C4-2B (cell line): ENCODE measurements around the gene USHBP1.

ENCODE experiments used
- H3K27ac ChIP-seq: fragments of 450-650 bp; 2 replicates; pipeline ENCODE4 v1.5.1; 2017
- CTCF ChIP-seq: fragments of 450-650 bp; conservative IDR thresholded peaks from 2 replicates; pipeline ENCODE4 v1.5.1; 2017; ENCODE audit warnings: mild to moderate bottlenecking
- ZFX ChIP-seq: fragments of 450-650 bp; IDR thresholded peaks from 2 replicates; pipeline ENCODE4 v1.6.1; 2017

USHBP1 gene

GRCh38 chr19:17256130-17256529 is 8.4 kb downstream of the USHBP1 start:
- no peak overlapping the region for H3K27ac ChIP-seq
- TF ChIP-seq ZFX: no peak
- no peak for TF ChIP-seq CTCF

- no peak for TF ChIP-seq CTCF
- TF ChIP-seq ZFX: no peak
- no peak overlapping the region for H3K27ac ChIP-seq
Measured at GRCh38 chr19:17255150-17255621, 9.4 kb downstream of the USHBP1 start.

GRCh38 chr19:17254636-17255035 is 9.9 kb downstream of the USHBP1 start:
- H3K27ac ChIP-seq: no peak overlapping the region
- TF ChIP-seq ZFX (no peak), CTCF (no peak)

GRCh38 chr19:17249887-17250548 is 14.5 kb downstream of the USHBP1 start:
- no peak overlapping the region for H3K27ac ChIP-seq
- TF ChIP-seq CTCF (no peak), ZFX (no peak)

- no peak for TF ChIP-seq ZFX
- TF ChIP-seq CTCF: no peak
- no peak overlapping the region for H3K27ac ChIP-seq
Measured at GRCh38 chr19:17248011-17248776, 16.4 kb downstream of the USHBP1 start.

GRCh38 chr19:17246681-17247425 is 17.7 kb downstream of the USHBP1 start:
- peak overlapping the region; percentile 98 for H3K27ac ChIP-seq
- TF ChIP-seq CTCF: no peak
- no peak for TF ChIP-seq ZFX
